Keratinocyte (primary cell): ENCODE data around the gene MGP. TPM values are rescaled to one million over a fixed set of nuclear protein-coding genes. Genes with fewer than 3 reads are reported as not detected.

Experiments
- DNase-seq: peaks from one replicate; pipeline ENCODE4 v3.0.0-alpha.2; 2011; ENCODE audit warnings: low read depth, missing footprints, low spot score
- FAIRE-seq: peaks from 2 replicates; lab custom pipeline; 2011; peaks lifted over from hg19 to GRCh38; lab: Jason Lieb, UNC
- H2AFZ ChIP-seq: 2 replicates; pipeline ENCODE4 v1.6.0; 2012; ENCODE audit warnings: low read length, control low read depth, inconsistent platforms; ENCODE audit not compliant: control insufficient read depth
- H3K27ac ChIP-seq: 2 replicates; pipeline ENCODE4 v1.5.1; 2011; ENCODE audit warnings: low read length; ENCODE audit not compliant: control insufficient read depth, insufficient read depth
- H3K27me3 ChIP-seq: 3 replicates; pipeline ENCODE4 v1.6.0; 2011; ENCODE audit warnings: low read length; ENCODE audit not compliant: control insufficient read depth, insufficient read depth; ENCODE audit errors: extremely low read depth
- H3K36me3 ChIP-seq, 2 experiments: 2 replicates in 1 of 2; 3 replicates in 1 of 2; pipeline ENCODE4 v1.5.1; 2011; ENCODE audit warnings: low read length in 2 of 2, mild to moderate bottlenecking in 1 of 2; ENCODE audit not compliant: control insufficient read depth in 2 of 2, insufficient read depth in 2 of 2; ENCODE audit errors: extremely low read depth in 1 of 2
- H3K4me1 ChIP-seq: 3 replicates; pipeline ENCODE4 v1.5.1; 2011; ENCODE audit warnings: low read length; ENCODE audit not compliant: control insufficient read depth, insufficient read depth; ENCODE audit errors: extremely low read depth
- H3K4me2 ChIP-seq: 3 replicates; pipeline ENCODE4 v1.6.0; 2011; ENCODE audit warnings: low read depth, low read length; ENCODE audit not compliant: control insufficient read depth, insufficient read depth; ENCODE audit errors: extremely low read depth
- H3K4me3 ChIP-seq, 3 experiments: fragments of 200-600 bp in 1 of 3; sonication (generic) in 1 of 3; 2 replicates in 2 of 3; 3 replicates in 1 of 3; pipeline ENCODE4 v1.5.1; 2011 to 2016; ENCODE audit warnings: low read length in 3 of 3, mild to moderate bottlenecking in 3 of 3, control low read depth in 2 of 3, inconsistent platforms in 1 of 3, low read depth in 1 of 3, mixed read lengths in 1 of 3, mixed run types in 1 of 3, moderate library complexity in 1 of 3; ENCODE audit not compliant: control insufficient read depth in 2 of 3, insufficient read depth in 2 of 3; ENCODE audit errors: extremely low read depth in 1 of 3
- H3K79me2 ChIP-seq: 2 replicates; pipeline ENCODE4 v1.6.0; 2012; ENCODE audit warnings: low read length; ENCODE audit not compliant: control insufficient read depth, insufficient read depth
- H3K9ac ChIP-seq: 3 replicates; pipeline ENCODE4 v1.6.0; 2011; ENCODE audit warnings: low read length; ENCODE audit not compliant: control insufficient read depth, insufficient read depth; ENCODE audit errors: extremely low read depth
- H3K9me1 ChIP-seq: 3 replicates; pipeline ENCODE4 v1.6.0; 2011; ENCODE audit warnings: low read length; ENCODE audit not compliant: control insufficient read depth, insufficient read depth; ENCODE audit errors: extremely low read depth
- H3K9me3 ChIP-seq: 2 replicates; pipeline ENCODE4 v1.5.1; 2012; ENCODE audit warnings: low read depth, low read length; ENCODE audit not compliant: control insufficient read depth
- H4K20me1 ChIP-seq: 3 replicates; pipeline ENCODE4 v1.6.0; 2011; ENCODE audit warnings: low read length; ENCODE audit not compliant: control insufficient read depth, insufficient read depth; ENCODE audit errors: extremely low read depth
- CTCF ChIP-seq, 3 experiments: IDR thresholded peaks in 1 of 3; conservative IDR thresholded peaks in 1 of 3; optimal IDR thresholded peaks in 1 of 3; 2 replicates in 2 of 3; 3 replicates in 1 of 3; pipeline versions ENCODE3 to v1.5.1; 2011; ENCODE audit warnings: low read length in 3 of 3, mild to moderate bottlenecking in 3 of 3, moderate library complexity in 2 of 3, control low read depth in 1 of 3, inconsistent platforms in 1 of 3; ENCODE audit not compliant: insufficient read depth in 2 of 3; ENCODE audit errors: extremely low read depth in 1 of 3
- EZH2 ChIP-seq: IDR thresholded peaks from one replicate; pipeline ENCODE4 v1.6.1; 2012; ENCODE audit warnings: inconsistent platforms, mild to moderate bottlenecking, low read length, moderate library complexity
- dilution Hi-C: fragments of 300-500 bp; cut with MboI; formaldehyde crosslinking; loops from one replicate; pipeline ENCODE4 v1.7.0; 2020; ENCODE audit warnings: low sequenced_read_pairs; ENCODE audit not compliant: extremely low pct_ligation_motif_present
- polyA plus RNA-seq, 5 experiments: library from polyadenylated mRNA; depleted of rRNA in 3 of 5; stranded (reverse) in 3 of 5; stranded (forward) in 1 of 5; unstranded in 1 of 5; fragments of >200 nt; gene quantifications; 1 replicate in 1 of 5; 2 replicates in 3 of 5; 3 replicates in 1 of 5; pipeline versions ENCODE4 v1.2.1 to v1.2.3, GENCODE V29; 2011 to 2012; ENCODE audit warnings: missing spikeins in 2 of 5, low read depth in 1 of 5, low replicate concordance in 1 of 5

Gene MGP
- polyA plus RNA-seq, 1 donor (not counting 4 experiments of a cell fraction or from before 2014, with no cell fraction given) = 0.24 TPM

GRCh38 chr12:14858513-14858912, 27.1 kb downstream of the MGP start:
- Histone ChIP-seq H3K27ac (no peak overlapping the region), H3K4me2 (no peak overlapping the region), H3K9me1 (no peaks in the 10 kb centered on the region), H3K36me3 (no peaks in the 10 kb centered on the region), H4K20me1 (no peaks in the 10 kb centered on the region), H3K4me1 (peaks cover 3% of the 10 kb centered on the region), H2AFZ (no peak overlapping the region), H3K4me3 (no peak overlapping the region), H3K79me2 (no peaks in the 10 kb centered on the region), H3K9ac (no peak overlapping the region), H3K9me3 (no peaks in the 10 kb centered on the region), H3K27me3 (no peaks in the 10 kb centered on the region)
- FAIRE-seq (no peak), DNase-seq (no peak)
- dilution Hi-C loops = no loop called here
- TF ChIP-seq CTCF (optimal IDR thresholded peaks at IDR 0.05 in 1 of 3, IDR thresholded peaks at IDR 0.05 in 1 of 3, conservative IDR thresholded peaks at IDR 0.05 in 1 of 3; ENCODE audit: extremely low read depth in 1 of 3, insufficient read depth in 2 of 3, low read length in 3 of 3) (no peak), EZH2 (no peak)

GRCh38 chr12:14854586-14855183, 31.0 kb downstream of the MGP start:
- dilution Hi-C loops = no loop called here
- Histone ChIP-seq H3K36me3 (no peaks in the 10 kb centered on the region), H3K4me1 (peaks cover 20% of the 10 kb centered on the region), H3K79me2 (no peaks in the 10 kb centered on the region), H2AFZ (no peak overlapping the region), H3K27me3 (no peaks in the 10 kb centered on the region), H3K27ac (no peak overlapping the region), H3K4me3 (no peak overlapping the region), H3K9me1 (no peaks in the 10 kb centered on the region), H3K9ac (no peak overlapping the region), H3K4me2 (no peak overlapping the region), H4K20me1 (no peaks in the 10 kb centered on the region), H3K9me3 (no peaks in the 10 kb centered on the region)
- no peak for TF ChIP-seq EZH2
- TF ChIP-seq CTCF (optimal IDR thresholded peaks at IDR 0.05 in 1 of 3, IDR thresholded peaks at IDR 0.05 in 1 of 3, conservative IDR thresholded peaks at IDR 0.05 in 1 of 3; ENCODE audit: extremely low read depth in 1 of 3, insufficient read depth in 2 of 3, low read length in 3 of 3) = no peak
- FAIRE-seq (peak; percentile 17), DNase-seq (no peak)
